ENCODE results near the gene OXSR1. TPM values are rescaled to one million over a fixed set of nuclear protein-coding genes. Genes with fewer than 3 reads are reported as not detected.
"Not testable (repeated sequence)": the region's sequence is repeated elsewhere in the genome, so short reads cannot be mapped to it uniquely, and the experiment has no call there.

The OXSR1 gene
- total RNA-seq, 1 donor from 2014 or later, result 22.9 TPM

DNA sequence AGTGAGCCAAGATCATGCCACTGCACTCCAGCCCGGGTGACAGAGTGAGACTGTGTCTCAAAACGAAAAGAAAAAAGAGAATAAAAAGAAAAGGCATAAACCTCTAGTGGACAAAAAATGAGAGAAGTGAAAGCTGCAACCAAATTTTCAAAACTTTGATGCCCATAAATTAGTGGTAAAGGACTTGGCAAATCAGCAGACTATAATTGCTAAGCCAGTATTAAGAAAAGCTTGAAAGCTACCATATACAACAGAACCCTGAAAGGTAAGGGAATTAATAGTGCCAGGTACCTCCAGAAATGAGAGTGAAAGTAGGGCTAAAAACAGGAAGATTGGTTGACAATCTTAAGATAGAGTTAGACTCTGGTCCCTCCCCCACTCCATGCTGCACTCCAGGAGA lies 67.4 kb downstream of the OXSR1 start:
- H3K4me3 ChIP-seq, result no peak overlapping the region
- TF ChIP-seq, protein P1, sequence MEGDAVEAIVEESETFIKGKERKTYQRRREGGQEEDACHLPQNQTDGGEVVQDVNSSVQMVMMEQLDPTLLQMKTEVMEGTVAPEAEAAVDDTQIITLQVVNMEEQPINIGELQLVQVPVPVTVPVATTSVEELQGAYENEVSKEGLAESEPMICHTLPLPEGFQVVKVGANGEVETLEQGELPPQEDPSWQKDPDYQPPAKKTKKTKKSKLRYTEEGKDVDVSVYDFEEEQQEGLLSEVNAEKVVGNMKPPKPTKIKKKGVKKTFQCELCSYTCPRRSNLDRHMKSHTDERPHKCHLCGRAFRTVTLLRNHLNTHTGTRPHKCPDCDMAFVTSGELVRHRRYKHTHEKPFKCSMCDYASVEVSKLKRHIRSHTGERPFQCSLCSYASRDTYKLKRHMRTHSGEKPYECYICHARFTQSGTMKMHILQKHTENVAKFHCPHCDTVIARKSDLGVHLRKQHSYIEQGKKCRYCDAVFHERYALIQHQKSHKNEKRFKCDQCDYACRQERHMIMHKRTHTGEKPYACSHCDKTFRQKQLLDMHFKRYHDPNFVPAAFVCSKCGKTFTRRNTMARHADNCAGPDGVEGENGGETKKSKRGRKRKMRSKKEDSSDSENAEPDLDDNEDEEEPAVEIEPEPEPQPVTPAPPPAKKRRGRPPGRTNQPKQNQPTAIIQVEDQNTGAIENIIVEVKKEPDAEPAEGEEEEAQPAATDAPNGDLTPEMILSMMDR (IDR thresholded peaks at IDR 0.05; ENCODE audit: borderline replicate concordance), result no peak
- no peak for DNase-seq
- no peak overlapping the region for H3K27ac ChIP-seq (replicated peaks)
- peaks cover 68% of the 10 kb centered on the region for H3K36me3 ChIP-seq
- peaks cover 6% of the 10 kb centered on the region for H3K9me3 ChIP-seq (replicated peaks)
- no peaks in the 10 kb centered on the region for H3K27me3 ChIP-seq (ENCODE audit: low read depth)
- H3K4me1 ChIP-seq, result peaks cover 10% of the 10 kb centered on the region
- intact Hi-C loops (cut with micrococcal nuclease), result no loop called here

DNA sequence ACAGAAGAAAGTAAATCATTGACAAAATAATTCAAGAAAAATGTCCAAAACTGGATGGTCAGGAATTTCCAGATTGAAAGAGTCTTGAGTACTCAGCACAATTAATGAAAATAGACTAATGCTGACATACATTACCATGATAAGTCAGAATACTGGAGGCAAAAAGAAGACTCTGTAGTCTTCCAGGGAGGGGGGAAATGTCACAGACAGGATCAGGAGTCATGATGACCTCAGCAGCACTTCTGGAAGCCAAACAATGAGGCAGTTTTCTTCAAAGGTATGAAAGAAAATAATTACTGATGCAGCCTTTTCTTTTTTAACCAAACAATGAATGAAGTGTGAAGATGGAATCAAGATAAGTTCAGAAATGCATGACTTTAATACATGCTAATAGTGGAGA lies 70.1 kb downstream of the OXSR1 start:
- TF ChIP-seq, protein P1 (IDR thresholded peaks at IDR 0.05; ENCODE audit: borderline replicate concordance), result no peak
- H3K36me3 ChIP-seq, result peaks cover 85% of the 10 kb centered on the region
- intact Hi-C loops (cut with micrococcal nuclease), result no loop called here
- H3K27me3 ChIP-seq (ENCODE audit: low read depth), result no peaks in the 10 kb centered on the region
- no peaks in the 10 kb centered on the region for H3K4me1 ChIP-seq
- DNase-seq, result no peak
- H3K4me3 ChIP-seq, result no peak overlapping the region
- no peak overlapping the region for H3K27ac ChIP-seq (replicated peaks)
- H3K9me3 ChIP-seq (replicated peaks), result peaks cover 26% of the 10 kb centered on the region

DNA sequence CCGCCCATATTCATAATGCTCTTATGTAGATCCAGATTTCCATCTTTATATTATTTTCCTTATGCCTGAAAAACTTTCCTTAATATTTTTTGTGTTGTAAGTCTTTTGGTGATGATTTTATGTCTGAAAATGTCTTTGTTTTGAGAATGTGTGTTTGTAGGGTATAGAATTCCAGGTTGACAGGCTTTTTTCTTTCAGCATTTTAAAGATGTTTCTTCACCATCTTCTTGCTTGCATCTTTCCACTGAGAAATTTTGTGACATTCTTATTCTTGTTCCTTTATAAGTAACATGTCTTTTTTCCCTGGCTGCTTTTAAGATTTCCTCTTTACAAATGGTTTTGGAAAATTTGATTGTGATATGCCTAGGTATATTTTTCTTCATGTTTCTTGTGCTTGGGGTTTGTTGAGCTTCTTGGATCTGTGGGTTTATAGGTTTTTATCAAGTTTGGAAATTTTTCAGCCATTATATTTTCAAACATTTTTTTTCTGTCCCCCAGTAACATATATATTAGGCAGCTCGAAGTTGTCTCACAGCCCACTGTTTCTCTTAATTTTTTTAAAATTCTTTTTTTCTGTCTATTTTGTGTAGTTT lies 73.2 kb downstream of the OXSR1 start:
- Histone ChIP-seq H3K36me3 (peaks cover 75% of the 10 kb centered on the region), H3K4me1 (no peaks in the 10 kb centered on the region), H3K27me3 (ENCODE audit: low read depth) (no peaks in the 10 kb centered on the region), H3K27ac (replicated peaks) (no peak overlapping the region), H3K4me3 (no peak overlapping the region), H3K9me3 (replicated peaks) (peaks cover 26% of the 10 kb centered on the region)
- intact Hi-C loops (cut with micrococcal nuclease), result no loop called here
- TF ChIP-seq, protein P1 (IDR thresholded peaks at IDR 0.05; ENCODE audit: borderline replicate concordance), result no peak
- DNase-seq, result no peak

DNA sequence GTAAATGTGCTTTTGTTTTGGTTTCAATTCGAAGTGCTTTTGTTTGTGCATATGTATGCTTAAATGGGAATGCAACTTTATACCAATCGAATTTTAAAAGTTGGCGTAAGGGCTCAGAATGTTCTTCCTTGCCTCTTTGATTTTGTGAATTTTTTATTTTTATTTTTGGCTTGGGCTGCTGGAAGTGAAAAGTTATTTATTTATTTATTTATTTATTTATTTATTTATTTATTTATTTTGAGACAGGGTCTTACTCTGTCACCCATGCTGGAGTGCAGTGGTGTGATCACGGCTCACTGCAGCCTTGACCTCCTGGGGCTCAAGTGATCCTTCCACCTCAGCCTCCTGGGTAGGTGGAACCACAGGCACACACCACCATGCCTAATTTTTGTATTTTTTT lies 77.5 kb downstream of the OXSR1 start:
- H3K4me3 ChIP-seq; H3K27ac ChIP-seq (replicated peaks); H3K27me3 ChIP-seq (ENCODE audit: low read depth); intact Hi-C loops (cut with micrococcal nuclease); DNase-seq: not testable (repeated sequence)
- Histone ChIP-seq H3K4me1 (peaks cover 11% of the 10 kb centered on the region), H3K9me3 (replicated peaks) (peaks cover 18% of the 10 kb centered on the region), H3K36me3 (peaks cover 46% of the 10 kb centered on the region)

DNA sequence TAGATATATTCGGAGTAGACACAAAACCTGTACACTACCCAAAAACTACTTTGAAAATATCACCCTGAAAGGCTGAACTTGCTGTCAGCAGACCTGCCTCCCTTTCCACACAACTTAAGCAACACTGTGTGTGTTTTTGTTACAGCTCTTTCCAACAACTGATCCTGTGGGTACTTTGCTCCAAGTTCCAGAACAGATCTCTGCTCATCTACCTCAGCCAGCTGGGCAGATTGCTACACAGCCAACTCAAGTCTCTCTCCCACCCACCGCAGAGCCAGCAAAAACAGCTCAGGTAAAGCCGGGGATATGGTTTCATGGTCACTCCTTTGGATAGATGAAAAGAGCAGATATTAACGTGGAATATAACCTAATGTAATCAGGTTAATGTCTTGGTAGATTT lies 80.6 kb downstream of the OXSR1 start:
- Histone ChIP-seq H3K27ac (replicated peaks) (no peak overlapping the region), H3K9me3 (replicated peaks) (no peaks in the 10 kb centered on the region), H3K36me3 (peaks cover 43% of the 10 kb centered on the region), H3K27me3 (ENCODE audit: low read depth) (no peaks in the 10 kb centered on the region), H3K4me3 (no peak overlapping the region), H3K4me1 (peaks cover 12% of the 10 kb centered on the region)
- intact Hi-C loops (cut with micrococcal nuclease), result no loop called here
- TF ChIP-seq, protein P1 (IDR thresholded peaks at IDR 0.05; ENCODE audit: borderline replicate concordance), result no peak
- DNase-seq, result no peak

DNA sequence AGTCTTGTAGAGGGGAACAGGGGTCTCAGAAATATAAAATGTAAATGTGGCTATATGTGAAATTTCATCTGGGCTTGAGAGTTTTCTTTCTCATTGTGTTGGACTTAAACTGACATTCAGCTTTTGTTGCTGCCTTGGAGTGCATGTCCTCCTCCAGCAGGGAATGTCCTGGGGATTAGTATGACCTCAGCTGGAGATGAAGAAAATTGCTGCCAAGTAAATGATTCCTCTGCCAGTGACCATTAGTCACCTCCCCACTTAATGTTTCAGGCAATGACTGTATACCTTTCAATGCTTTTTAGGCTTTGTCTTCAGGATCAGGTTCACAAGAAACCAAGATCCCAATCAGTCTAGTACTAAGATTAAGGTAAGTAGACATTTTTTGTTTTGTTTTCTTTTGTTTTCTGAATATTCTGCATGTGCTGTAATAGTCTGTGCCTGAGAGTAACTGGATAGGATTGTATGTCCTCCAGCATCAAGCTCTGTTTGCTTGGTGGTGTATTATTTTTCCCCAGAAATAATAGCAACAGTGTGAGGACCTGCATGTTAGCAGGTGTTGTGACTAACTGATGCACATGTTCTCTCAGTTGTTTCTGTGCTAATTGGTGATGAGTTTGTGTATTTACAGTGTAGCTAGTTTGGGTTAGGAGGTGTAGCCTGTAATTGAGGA lies 82.2 kb downstream of the OXSR1 start:
- TF ChIP-seq, protein P1 (IDR thresholded peaks at IDR 0.05; ENCODE audit: borderline replicate concordance), result peak; percentile 40
- intact Hi-C loops (cut with micrococcal nuclease), result no loop called here
- peak overlapping the region; percentile 18 for H3K27ac ChIP-seq (replicated peaks)
- H3K27me3 ChIP-seq (ENCODE audit: low read depth), result no peaks in the 10 kb centered on the region
- H3K9me3 ChIP-seq (replicated peaks), result no peaks in the 10 kb centered on the region
- no peak overlapping the region for H3K4me3 ChIP-seq
- DNase-seq, result no peak
- H3K4me1 ChIP-seq, result peaks cover 12% of the 10 kb centered on the region
- peaks cover 57% of the 10 kb centered on the region for H3K36me3 ChIP-seq
